PC-9 (cell line): ENCODE results near the gene PYURF. TPM values are rescaled to one million over a fixed set of nuclear protein-coding genes. Genes with fewer than 3 reads are reported as not detected.
"Not testable (repeated sequence)": the region's sequence is repeated elsewhere in the genome, so short reads cannot be mapped to it uniquely, and the experiment has no call there.

ENCODE experiments used
- BruUV-seq: library from RNA; stranded (reverse); fragments of 400-500 nt; replicated peaks from 2 replicates; lab custom pipeline; 2021; lab: Mats Ljungman, UMichigan
- CTCF ChIA-PET: fragments of 300-600 bp; sonication (Branson Sonifier 250); formaldehyde crosslinking; loops from one replicate; lab custom pipeline; 2022; ENCODE audit warnings: antibody characterized with exemption; lab: Charles Lee
- POLR2A ChIA-PET: fragments of 300-600 bp; sonication (Branson Sonifier 250); formaldehyde crosslinking; loops from one replicate; lab custom pipeline; 2022; ENCODE audit warnings: antibody characterized with exemption; ENCODE audit not compliant: unreplicated experiment; lab: Charles Lee
- DNase-seq, 2 experiments: peaks; one replicate each; pipeline versions ENCODE4 v3.0.0 to v3.0.0-alpha.2; 2015 to 2022; ENCODE audit warnings: mixed read lengths in 1 of 2
- H2AFZ ChIP-seq: fragments of 200-600 bp; sonication (generic); 2 replicates; pipeline ENCODE4 v1.8.1; 2017; ENCODE audit warnings: antibody characterized with exemption
- H3F3A ChIP-seq: fragments of 200-600 bp; sonication (generic); 2 replicates; pipeline ENCODE4 v1.8.1; 2017; ENCODE audit warnings: antibody characterized with exemption, mild to moderate bottlenecking, low read depth; ENCODE audit not compliant: insufficient read depth
- H3K27ac ChIP-seq: fragments of 200-600 bp; sonication (generic); 2 replicates; pipeline ENCODE4 v1.6.1; 2016; ENCODE audit warnings: mixed run types
- H3K27me3 ChIP-seq: fragments of 200-600 bp; sonication (generic); 2 replicates; pipeline ENCODE4 v1.6.1; 2016; ENCODE audit warnings: low read depth, mixed run types; ENCODE audit not compliant: insufficient read depth
- H3K36me3 ChIP-seq: fragments of 200-600 bp; sonication (generic); 2 replicates; pipeline ENCODE4 v1.6.1; 2016; ENCODE audit warnings: low read depth, mixed run types
- H3K4me1 ChIP-seq: fragments of 200-600 bp; sonication (generic); replicated peaks from 2 replicates; pipeline ENCODE4 v1.6.1; 2016; ENCODE audit warnings: mixed run types; ENCODE audit not compliant: insufficient read depth
- H3K4me2 ChIP-seq: fragments of 200-600 bp; sonication (generic); 2 replicates; pipeline ENCODE4 v1.6.1; 2017; ENCODE audit warnings: mixed run types
- H3K4me3 ChIP-seq: fragments of 200-600 bp; sonication (generic); 2 replicates; pipeline ENCODE4 v1.6.1; 2016; ENCODE audit warnings: mixed run types
- H3K79me2 ChIP-seq: fragments of 200-600 bp; sonication (generic); 2 replicates; pipeline ENCODE4 v1.6.1; 2017; ENCODE audit warnings: low read depth, mixed run types
- H3K9me2 ChIP-seq: fragments of 200-600 bp; sonication (generic); 2 replicates; pipeline ENCODE4 v1.8.1; 2017; ENCODE audit warnings: mild to moderate bottlenecking; ENCODE audit not compliant: insufficient read depth
- H3K9me3 ChIP-seq: fragments of 200-600 bp; sonication (generic); 2 replicates; pipeline ENCODE4 v1.8.1; 2016; ENCODE audit warnings: low read depth; ENCODE audit not compliant: insufficient read depth
- H4K20me1 ChIP-seq: fragments of 200-600 bp; sonication (generic); 2 replicates; pipeline ENCODE4 v1.8.1; 2017; ENCODE audit not compliant: insufficient read depth
- EZH2 ChIP-seq: fragments of 200-600 bp; sonication (generic); IDR thresholded peaks from 2 replicates; pipeline ENCODE4 v1.8.0; 2017; ENCODE audit warnings: antibody characterized with exemption, low read depth
- intact Hi-C: fragments of 100-400 bp; cut with micrococcal nuclease; formaldehyde crosslinking; loops from one replicate; pipeline ENCODE4 v1.10.0; 2022; ENCODE audit not compliant: unreplicated experiment
- total RNA-seq: library from RNA; stranded (reverse); gene quantifications from 2 replicates; pipeline ENCODE4 v1.2.3, GENCODE V29; 2021
- TF ChIP-seq, protein P1 (sequence below): fragments of 200-600 bp; sonication (generic); conservative IDR thresholded peaks from 2 replicates; pipeline ENCODE4 v1.6.1; 2017; ENCODE audit warnings: mixed run types, antibody characterized with exemption, mild to moderate bottlenecking, moderate library complexity

The PYURF gene
- total RNA-seq, 1 experiment from 2014 or later = 55.0 TPM

DNA sequence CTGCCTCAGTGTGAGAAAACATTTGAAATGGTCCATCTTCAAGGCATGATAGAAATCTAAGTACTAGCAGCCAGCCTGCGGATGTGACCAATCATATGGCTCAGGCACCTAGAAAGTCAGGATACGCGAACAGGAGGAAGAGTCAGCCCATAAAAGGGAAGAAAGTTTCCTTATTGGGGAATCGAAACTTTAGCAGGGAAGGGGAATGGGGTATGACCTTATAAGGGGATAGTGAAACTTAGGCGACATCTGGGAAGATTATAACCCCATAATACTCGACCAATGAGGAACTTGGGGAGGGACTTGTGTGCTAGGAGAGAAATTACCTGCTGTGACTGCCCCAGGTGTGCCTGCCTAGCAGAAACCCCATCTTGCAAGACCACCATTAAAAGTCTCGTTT, 26.2 kb upstream of the PYURF start:
- no peaks in the 10 kb centered on the region for H3K79me2 ChIP-seq
- no peak overlapping the region for H2AFZ ChIP-seq
- H3K9me3 ChIP-seq = no peaks in the 10 kb centered on the region
- no peak overlapping the region for H3K27ac ChIP-seq
- no peak overlapping the region for H3K4me3 ChIP-seq
- TF ChIP-seq, protein P1, sequence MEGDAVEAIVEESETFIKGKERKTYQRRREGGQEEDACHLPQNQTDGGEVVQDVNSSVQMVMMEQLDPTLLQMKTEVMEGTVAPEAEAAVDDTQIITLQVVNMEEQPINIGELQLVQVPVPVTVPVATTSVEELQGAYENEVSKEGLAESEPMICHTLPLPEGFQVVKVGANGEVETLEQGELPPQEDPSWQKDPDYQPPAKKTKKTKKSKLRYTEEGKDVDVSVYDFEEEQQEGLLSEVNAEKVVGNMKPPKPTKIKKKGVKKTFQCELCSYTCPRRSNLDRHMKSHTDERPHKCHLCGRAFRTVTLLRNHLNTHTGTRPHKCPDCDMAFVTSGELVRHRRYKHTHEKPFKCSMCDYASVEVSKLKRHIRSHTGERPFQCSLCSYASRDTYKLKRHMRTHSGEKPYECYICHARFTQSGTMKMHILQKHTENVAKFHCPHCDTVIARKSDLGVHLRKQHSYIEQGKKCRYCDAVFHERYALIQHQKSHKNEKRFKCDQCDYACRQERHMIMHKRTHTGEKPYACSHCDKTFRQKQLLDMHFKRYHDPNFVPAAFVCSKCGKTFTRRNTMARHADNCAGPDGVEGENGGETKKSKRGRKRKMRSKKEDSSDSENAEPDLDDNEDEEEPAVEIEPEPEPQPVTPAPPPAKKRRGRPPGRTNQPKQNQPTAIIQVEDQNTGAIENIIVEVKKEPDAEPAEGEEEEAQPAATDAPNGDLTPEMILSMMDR = no peak
- no peak for TF ChIP-seq EZH2
- POLR2A ChIA-PET = no interaction called here
- no peaks in the 10 kb centered on the region for H3K36me3 ChIP-seq
- intact Hi-C loops = no loop called here
- H3K4me1 ChIP-seq = no peaks in the 10 kb centered on the region
- CTCF ChIA-PET = no interaction called here
- DNase-seq = no peak
- H4K20me1 ChIP-seq = no peaks in the 10 kb centered on the region
- no peaks in the 10 kb centered on the region for H3K27me3 ChIP-seq
- no peaks in the 10 kb centered on the region for H3K9me2 ChIP-seq
- no peak overlapping the region for H3K4me2 ChIP-seq
- no peaks in the 10 kb centered on the region for H3F3A ChIP-seq
- BruUV-seq = no TSS peak

DNA sequence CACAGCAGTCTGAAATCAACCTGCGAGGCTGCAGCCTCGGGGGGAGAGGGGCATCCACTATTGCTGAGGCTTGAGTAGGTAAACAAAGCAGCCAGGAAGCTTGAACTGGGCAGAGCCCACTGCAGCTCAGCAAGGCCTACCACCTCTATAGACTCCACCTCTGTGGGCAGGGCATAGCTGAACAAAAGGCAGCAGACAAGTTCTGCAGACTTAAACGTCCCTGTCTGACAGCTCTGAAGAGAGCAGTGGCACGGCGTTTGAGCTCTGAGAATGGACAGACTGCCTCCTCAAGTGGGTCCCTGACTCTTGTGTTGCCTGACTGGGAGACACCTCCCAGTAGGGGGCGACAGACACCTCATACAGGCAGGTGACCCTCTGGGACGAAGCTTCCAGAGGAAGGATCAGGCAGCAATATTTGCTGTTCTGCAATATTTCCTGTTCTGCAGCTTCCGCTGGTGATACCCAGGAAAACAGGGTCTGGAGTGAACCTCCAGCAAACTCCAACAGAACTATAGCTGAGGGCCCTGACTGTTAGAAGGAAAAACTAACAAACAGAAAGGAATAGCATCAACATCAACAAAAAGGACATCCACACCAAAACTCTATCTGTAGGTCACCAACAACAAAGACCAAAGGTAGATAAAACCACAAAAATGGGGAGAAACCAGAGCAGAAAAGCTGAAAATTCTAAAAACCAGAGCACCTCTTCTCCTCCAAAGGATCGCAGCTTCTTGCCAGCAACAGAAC, 15.9 kb upstream of the PYURF start:
- not testable (repeated sequence) for H3K27me3 ChIP-seq, H3K4me1 ChIP-seq, H4K20me1 ChIP-seq, H3K4me2 ChIP-seq, H3K36me3 ChIP-seq, H3K79me2 ChIP-seq, BruUV-seq, H2AFZ ChIP-seq, H3K9me3 ChIP-seq, H3K4me3 ChIP-seq, H3F3A ChIP-seq, H3K9me2 ChIP-seq, H3K27ac ChIP-seq
- ChIA-PET POLR2A (interaction anchor here (1.0 kb wide), 1 partner anchor 120 kb away, joined by 9 read pairs; no protein-coding TSS in a partner anchor), CTCF (interaction anchor here (0.6 to 1.4 kb wide), 5 partner anchors 52 to 196 kb away, joined by 3 to 12 read pairs (median 3); no protein-coding TSS in a partner anchor)
- peak; percentile 32 to 57 for DNase-seq
- intact Hi-C loops = loop anchor here (1.0 to 5.0 kb wide), 3 partner anchors 53 to 278 kb away; partner anchors contain the start of gene HERC3
- TF ChIP-seq, protein P1 = peak; percentile 72

DNA sequence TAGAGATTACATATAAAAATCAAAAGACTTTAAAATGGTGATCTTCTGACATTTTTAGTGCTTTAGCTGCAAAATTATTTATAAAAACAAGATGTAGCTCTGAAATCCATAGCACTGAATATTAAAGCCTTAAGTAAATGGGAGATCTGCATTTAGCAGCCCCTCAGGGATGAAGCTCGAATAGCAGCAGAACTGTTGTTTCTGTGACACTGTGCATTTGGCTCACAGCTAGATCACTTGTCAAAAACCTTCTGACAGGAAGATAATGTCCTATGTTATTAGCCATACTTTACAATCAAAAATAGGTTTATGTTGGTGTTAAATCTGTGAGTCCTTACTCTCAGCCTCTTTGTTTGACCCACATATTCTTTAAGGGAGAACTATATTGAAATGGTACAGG, 14.1 kb upstream of the PYURF start:
- Histone ChIP-seq H3K79me2 (no peaks in the 10 kb centered on the region), H3K4me2 (no peak overlapping the region), H3F3A (no peaks in the 10 kb centered on the region), H3K27me3 (no peaks in the 10 kb centered on the region), H3K4me1 (peaks cover 3% of the 10 kb centered on the region; the same call in 1 of the 2 replicates), H3K27ac (no peak overlapping the region), H3K9me3 (no peaks in the 10 kb centered on the region), H3K4me3 (no peak overlapping the region), H3K36me3 (no peaks in the 10 kb centered on the region), H2AFZ (no peak overlapping the region), H4K20me1 (no peaks in the 10 kb centered on the region), H3K9me2 (no peaks in the 10 kb centered on the region)
- TF ChIP-seq, protein P1 = no peak
- TF ChIP-seq EZH2 = no peak
- CTCF ChIA-PET = interaction anchor here (0.7 kb wide), 1 partner anchor 420 kb away, joined by 3 read pairs; no protein-coding TSS in a partner anchor
- BruUV-seq = no TSS peak
- no peak for DNase-seq
- POLR2A ChIA-PET = no interaction called here
- intact Hi-C loops = loop anchor here (5.0 kb wide), 2 partner anchors 55 to 280 kb away; partner anchors contain the start of gene HERC3
